Stomach (tissue), 9 donors: ENCODE measurements around the gene SLC23A3. TPM values are rescaled to one million over a fixed set of nuclear protein-coding genes. Genes with fewer than 3 reads are reported as not detected.
A peak's percentile ranks its signal among the peaks of the same experiment; 100 is the strongest.

Experiments used
- DNase-seq, 2 donors: peaks; one replicate each; pipeline versions ENCODE4 v3.0.0 to v3.0.0-alpha.2; 2013 to 2019
- H3K27ac ChIP-seq, 5 donors: fragments of 200-600 bp in 4 of 5; sonication (generic) in 4 of 5; one replicate each; pipeline ENCODE4 v1.5.1; 2013 to 2019; ENCODE audit warnings: mild to moderate bottlenecking in 1 of 5, moderate library complexity in 1 of 5
- H3K27me3 ChIP-seq, 3 donors: fragments of 200-600 bp; sonication (generic); one replicate each; pipeline ENCODE4 v1.5.1; 2017 to 2019; ENCODE audit warnings: mixed run types in 1 of 3
- H3K36me3 ChIP-seq, 4 donors: fragments of 200-600 bp; sonication (generic); 1 replicate in 3 of 4; 2 replicates in 1 of 4; pipeline ENCODE4 v1.5.1; 2016 to 2019
- H3K4me1 ChIP-seq, 4 donors: fragments of 200-600 bp; sonication (generic); one replicate each; pipeline ENCODE4 v1.5.1; 2016 to 2019
- H3K4me3 ChIP-seq, 4 donors: fragments of 200-600 bp; sonication (generic) in 3 of 4; one replicate each; pipeline ENCODE4 v1.5.1; 2016 to 2019; ENCODE audit warnings: mild to moderate bottlenecking in 1 of 4
- H3K9me3 ChIP-seq, 4 donors: fragments of 200-600 bp; sonication (generic); one replicate each; pipeline ENCODE4 v1.5.1; 2016 to 2019
- CTCF ChIP-seq, 7 experiments: fragments of 450-650 bp in 4 of 7; fragments of 200-600 bp in 3 of 7; sonication (generic) in 3 of 7; IDR thresholded peaks; one replicate each; pipeline ENCODE4 v1.5.1; 2016 to 2019; ENCODE audit warnings: antibody characterized with exemption in 7 of 7, control low read depth in 2 of 7, mild to moderate bottlenecking in 1 of 7
- EP300 ChIP-seq: sonication (generic); formaldehyde crosslinking; IDR thresholded peaks from one replicate; pipeline ENCODE4 v1.6.1; 2017; ENCODE audit warnings: antibody characterized with exemption
- POLR2A ChIP-seq, 4 donors: fragments of 450-650 bp; IDR thresholded peaks; one replicate each; pipeline ENCODE4 v1.6.1; 2016; ENCODE audit warnings: antibody characterized with exemption in 4 of 4, control low read depth in 2 of 4, mild to moderate bottlenecking in 1 of 4, moderate library complexity in 1 of 4
- POLR2AphosphoS5 ChIP-seq, 3 donors: sonication (generic); formaldehyde crosslinking; IDR thresholded peaks; one replicate each; pipeline ENCODE4 v1.6.1; 2016; ENCODE audit warnings: antibody characterized with exemption in 3 of 3
- WGBS, 5 donors: extraction: QIAGEN DNeasy Blood & Tissue Kit in 3 of 5; methylation state at CpG; one replicate each; pipeline versions ENCODE4 v1.1.5 to v1.1.7; 2013 to 2018; 5-methylcytosine and 5-hydroxymethylcytosine counted together
- intact Hi-C: fragments of 100-400 bp; cut with DNase I; formaldehyde crosslinking; loops from one replicate; pipeline ENCODE4 v1.15.1; 2023; ENCODE audit warnings: low total_unique reads
- polyA plus RNA-seq, 3 donors: library from polyadenylated mRNA; stranded (reverse); fragments of 200-250 nt; gene quantifications; one replicate each; pipeline ENCODE4 v1.2.3, GENCODE V29; 2013
- total RNA-seq, 5 donors: library from RNA; depleted of rRNA; stranded (reverse); fragments of >200 nt; gene quantifications; one replicate each; pipeline versions ENCODE4 v1.1.0 to v1.2.3, GENCODE V29; 2014 to 2016
- donor health status: healthy with polysubstance abuse.
- donor health status: Bipolar disorder and iron deficiency.
- donor health status: healthy.

The SLC23A3 gene
- total and polyA plus RNA-seq, 8 donors = 0.45 to 4.1 (median 0.92) TPM; not detected in 1

GRCh38 chr2:219131327-219131726 lies 38.5 kb downstream of the SLC23A3 start:
- H3K27me3 ChIP-seq = no peaks in the 10 kb centered on the region
- TF ChIP-seq POLR2AphosphoS5 (IDR thresholded peaks at IDR 0.05) (no peak), POLR2A (IDR thresholded peaks at IDR 0.05) (no peak), EP300 (no peak), CTCF (IDR thresholded peaks at IDR 0.05) (no peak)
- intact Hi-C loops = no loop called here
- no peak overlapping the region for H3K27ac ChIP-seq
- no peak overlapping the region for H3K4me3 ChIP-seq
- H3K36me3 ChIP-seq = peaks cover 0 to 7% (median 1%) of the 10 kb centered on the region in 4 donors
- 35 to 56% (median 53%) methylated on average over 3 of the region's 3 CpGs for WGBS, 5 donors
- DNase-seq = no peak
- no peaks in the 10 kb centered on the region for H3K9me3 ChIP-seq
- peaks cover 6 to 24% (median 20%) of the 10 kb centered on the region in 4 donors for H3K4me1 ChIP-seq

- WGBS, 5 donors = 89 to 96% (median 93%) methylated on average over 16 of the region's 16 CpGs
- no peak for DNase-seq
- intact Hi-C loops = no loop called here
- H3K9me3 ChIP-seq = no peaks in the 10 kb centered on the region
- peaks cover 22 to 42% (median 37%) of the 10 kb centered on the region in 4 donors for H3K4me1 ChIP-seq
- peaks cover 0 to 7% (median 0%) of the 10 kb centered on the region in 4 donors for H3K36me3 ChIP-seq
- TF ChIP-seq EP300 = no peak
- no peak for TF ChIP-seq POLR2A (IDR thresholded peaks at IDR 0.05)
- TF ChIP-seq CTCF (IDR thresholded peaks at IDR 0.05) = no peak
- no peak for TF ChIP-seq POLR2AphosphoS5 (IDR thresholded peaks at IDR 0.05)
- H3K27me3 ChIP-seq = no peaks in the 10 kb centered on the region
- no peak overlapping the region for H3K27ac ChIP-seq
- no peak overlapping the region for H3K4me3 ChIP-seq
Measured at GRCh38 chr2:219129589-219129988, 40.2 kb downstream of the SLC23A3 start.

GRCh38 chr2:219128396-219128795 lies 41.4 kb downstream of the SLC23A3 start:
- Histone ChIP-seq H3K27me3 (no peaks in the 10 kb centered on the region), H3K9me3 (no peaks in the 10 kb centered on the region), H3K4me1 (peaks cover 33 to 54% (median 49%) of the 10 kb centered on the region in 4 donors), H3K4me3 (no peak overlapping the region), H3K27ac (no peak overlapping the region), H3K36me3 (peaks cover 0 to 7% (median 0%) of the 10 kb centered on the region in 4 donors)
- TF ChIP-seq POLR2A (IDR thresholded peaks at IDR 0.05) = no peak
- TF ChIP-seq POLR2AphosphoS5 (IDR thresholded peaks at IDR 0.05) = no peak
- no peak for TF ChIP-seq CTCF (IDR thresholded peaks at IDR 0.05)
- no peak for TF ChIP-seq EP300
- no peak for DNase-seq
- intact Hi-C loops = no loop called here
- 45 to 71% (median 54%) methylated on average over 7 of the region's 7 CpGs for WGBS, 5 donors

GRCh38 chr2:219127037-219127635 lies 42.7 kb downstream of the SLC23A3 start:
- WGBS, 5 donors = 24 to 52% (median 37%) methylated on average over 2 of the region's 2 CpGs
- H3K36me3 ChIP-seq = peaks cover 0 to 7% (median 0%) of the 10 kb centered on the region in 4 donors
- no peaks in the 10 kb centered on the region for H3K9me3 ChIP-seq
- no peak for DNase-seq
- intact Hi-C loops = no loop called here
- TF ChIP-seq EP300 = no peak
- no peak for TF ChIP-seq CTCF (IDR thresholded peaks at IDR 0.05)
- no peak for TF ChIP-seq POLR2A (IDR thresholded peaks at IDR 0.05)
- H3K27me3 ChIP-seq = no peaks in the 10 kb centered on the region
- peak overlapping the region; percentile 32 to 84 (median 70) for H3K27ac ChIP-seq
- H3K4me3 ChIP-seq = no peak overlapping the region
- peaks cover 41 to 65% (median 59%) of the 10 kb centered on the region in 4 donors for H3K4me1 ChIP-seq
